SIG-M5 treated with dmso at 0.1 percent for 504 hours (cell line): ENCODE measurements around the gene POLD4.

Experiments used
- DNase-seq: peaks from one replicate; lab custom pipeline; 2025; ENCODE audit not compliant: unreplicated experiment; lab: John Stamatoyannopoulos, UW

Gene POLD4

GRCh38 chr11:67317888-67318555, 35.3 kb downstream of the POLD4 start:
- no peak for DNase-seq

GRCh38 chr11:67317205-67317887, 36.0 kb downstream of the POLD4 start:
- DNase-seq = peak; percentile 93

- DNase-seq = no peak
These were observed 36.5 kb downstream of the POLD4 start for GRCh38 chr11:67316882-67317204.

GRCh38 chr11:67315325-67315909, 37.9 kb downstream of the POLD4 start:
- no peak for DNase-seq

- DNase-seq = no peak
These were observed 39.1 kb downstream of the POLD4 start for GRCh38 chr11:67314218-67314617.

GRCh38 chr11:67313125-67313890, 40.0 kb downstream of the POLD4 start:
- no peak for DNase-seq

GRCh38 chr11:67312187-67313021, 40.9 kb downstream of the POLD4 start:
- DNase-seq = peak; percentile 76

- no peak for DNase-seq
These were observed 41.7 kb downstream of the POLD4 start for GRCh38 chr11:67311556-67312082.

- no peak for DNase-seq
These were observed 42.2 kb downstream of the POLD4 start for GRCh38 chr11:67311051-67311555.

GRCh38 chr11:67310246-67311050, 42.9 kb downstream of the POLD4 start:
- DNase-seq = no peak

GRCh38 chr11:67309661-67310061, 43.7 kb downstream of the POLD4 start:
- no peak for DNase-seq

- DNase-seq = no peak
These were observed 44.2 kb downstream of the POLD4 start for GRCh38 chr11:67309166-67309565.

GRCh38 chr11:67308031-67308866, 45.1 kb downstream of the POLD4 start:
- no peak for DNase-seq

GRCh38 chr11:67307545-67308001, 45.8 kb downstream of the POLD4 start:
- no peak for DNase-seq

- no peak for DNase-seq
These were observed 46.4 kb downstream of the POLD4 start for GRCh38 chr11:67306769-67307544.

GRCh38 chr11:67304511-67305113, 48.7 kb downstream of the POLD4 start:
- no peak for DNase-seq

GRCh38 chr11:67303835-67304411, 49.4 kb downstream of the POLD4 start:
- no peak for DNase-seq
